Naive thymus-derived CD8-positive, alpha-beta T cell (primary cell): ENCODE results near the gene ZBED4. TPM values are rescaled to one million over a fixed set of nuclear protein-coding genes. Genes with fewer than 3 reads are reported as not detected.
A peak's percentile ranks its signal among the peaks of the same experiment; 100 is the strongest.

Experiments
- ATAC-seq, 2 donors: fragments of 150-1000 bp; cut with Tn5 transposase in 1 of 2; sonication (Bioruptor Pico), chemical (Tn5 transposase) in 1 of 2; 1 replicate in 1 of 2; 2 replicates in 1 of 2; pipeline ENCODE4 v1.10.0; 2021; ENCODE audit warnings: mild to moderate bottlenecking in 2 of 2, moderate library complexity in 2 of 2
- POLR2A ChIA-PET: fragments of 350-600 bp; sonication (Branson Sonifier 250); formaldehyde crosslinking; loops from one replicate; lab custom pipeline; 2021; ENCODE audit warnings: antibody characterized with exemption; lab: Charles Lee
- DNase-seq, 10 donors: peaks; one replicate each; pipeline versions ENCODE4 v3.0.0 to v3.0.0-alpha.2; 2020 to 2022
- H3K27ac Mint-ChIP-seq, 10 donors: one replicate each; pipeline ENCODE4 v1.8.0; 2020 to 2022; ENCODE audit warnings: mild to moderate bottlenecking in 10 of 10, mixed read lengths in 10 of 10, moderate library complexity in 4 of 10, inconsistent platforms in 1 of 10
- H3K27me3 Mint-ChIP-seq, 5 donors: one replicate each; pipeline ENCODE4 v1.8.0; 2021 to 2022; ENCODE audit warnings: mixed read lengths in 5 of 5
- H3K36me3 Mint-ChIP-seq, 3 donors: one replicate each; pipeline ENCODE4 v1.8.0; 2020 to 2022; ENCODE audit warnings: mixed read lengths in 3 of 3, mild to moderate bottlenecking in 2 of 3, inconsistent platforms in 1 of 3
- H3K4me1 Mint-ChIP-seq, 4 donors: one replicate each; pipeline ENCODE4 v1.8.0; 2021 to 2022; ENCODE audit warnings: mixed read lengths in 4 of 4
- H3K4me3 Mint-ChIP-seq, 10 donors: one replicate each; pipeline ENCODE4 v1.8.0; 2020 to 2022; ENCODE audit warnings: mild to moderate bottlenecking in 10 of 10, mixed read lengths in 10 of 10, moderate library complexity in 6 of 10, inconsistent platforms in 1 of 10
- H3K9me3 Mint-ChIP-seq, 9 donors: one replicate each; pipeline ENCODE4 v1.8.0; 2020 to 2022; ENCODE audit warnings: mixed read lengths in 9 of 9, mild to moderate bottlenecking in 3 of 9, inconsistent platforms in 1 of 9, moderate library complexity in 1 of 9
- polyA plus RNA-seq, 3 donors: library from polyadenylated mRNA; unstranded; fragments of 300-500 nt; fragmentation: Illumina TruSeq; gene quantifications; one replicate each; pipeline ENCODE4 v1.2.3, GENCODE V29; 2021
- total RNA-seq, 8 experiments: library from RNA in 2 of 8; stranded (reverse) in 2 of 8; gene quantifications; one replicate each; pipeline ENCODE4 v1.2.3 and lab custom pipeline; 2021 to 2026

The ZBED4 gene
- total and polyA plus RNA-seq, 5 experiments from 2014 or later, result 5.5 to 18.1 (median 11.4) TPM

GRCh38 chr22:49936973-49937757 is 83.5 kb downstream of the ZBED4 start:
- POLR2A ChIA-PET, result interaction anchor here (1.1 to 5.3 kb wide), 8 partner anchors 10 to 33 kb away, joined by 3 to 74 read pairs (median 9); partner anchors contain the start of gene PIM3
- ATAC-seq, result no peak
- Mint-ChIP-seq H3K4me1 (peaks cover 0 to 21% (median 18%) of the 10 kb centered on the region in 4 donors), H3K27ac (peak overlapping the region; percentile 60 to 94 (median 86)), H3K4me3 (peak overlapping the region; percentile 55 to 87 (median 72)), H3K27me3 (no peaks in the 10 kb centered on the region), H3K36me3 (no peaks in the 10 kb centered on the region), H3K9me3 (peaks cover 0 to 5% (median 0%) of the 10 kb centered on the region in 9 donors)
- no peak for DNase-seq

DNA sequence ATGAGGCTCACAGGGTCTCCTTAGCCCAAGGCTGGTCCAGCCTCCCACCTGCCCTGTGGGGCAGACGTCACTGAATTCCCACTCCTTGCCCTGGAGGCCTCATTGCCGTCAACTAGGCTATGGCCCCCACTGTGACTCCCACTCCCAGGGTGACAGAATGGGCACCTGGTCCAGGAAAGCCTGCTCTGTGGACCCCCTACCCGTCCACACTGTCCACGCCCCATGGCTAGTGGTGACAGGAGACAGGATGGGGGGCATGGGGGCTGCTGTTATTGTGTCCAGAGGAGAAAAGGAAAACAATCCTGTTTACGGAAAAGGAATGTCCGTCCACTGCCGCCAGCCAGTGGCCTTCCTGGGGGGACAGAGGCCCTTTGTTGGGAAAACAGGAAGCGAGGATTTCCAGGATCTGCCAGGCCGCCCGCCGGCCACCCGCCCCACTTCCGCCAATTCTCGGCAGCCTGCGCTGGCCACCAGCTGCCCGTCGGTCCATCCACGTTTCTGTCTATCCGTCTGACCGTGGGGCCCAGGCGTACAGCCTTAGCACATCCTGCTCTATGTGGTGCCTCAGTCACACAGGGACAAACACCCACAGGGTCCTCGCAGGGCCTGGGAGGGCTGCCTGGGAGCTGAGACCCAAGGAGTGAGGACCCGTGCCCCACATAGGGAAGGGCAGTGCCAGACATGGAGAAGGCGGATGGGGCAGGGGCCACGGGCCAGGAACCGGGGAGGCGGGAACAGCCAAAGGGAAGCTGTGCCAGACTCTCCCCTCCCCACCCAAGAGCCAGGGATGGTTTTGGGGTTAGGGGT is 84.3 kb downstream of the ZBED4 start:
- POLR2A ChIA-PET, result interaction anchor here (1.6 to 5.3 kb wide), 6 partner anchors 9 to 29 kb away, joined by 4 to 74 read pairs (median 12); partner anchors contain the start of gene PIM3
- Mint-ChIP-seq H3K36me3 (no peaks in the 10 kb centered on the region), H3K27ac (peak overlapping the region in 8 of 10 donors; percentile 18 to 80 (median 73)), H3K27me3 (no peaks in the 10 kb centered on the region), H3K4me1 (peaks cover 0 to 19% (median 15%) of the 10 kb centered on the region in 4 donors), H3K9me3 (peaks cover 0 to 5% (median 0%) of the 10 kb centered on the region in 9 donors), H3K4me3 (peak overlapping the region in 3 of 10 donors; percentile 30 to 72 (median 56))
- no peak for DNase-seq
- no peak for ATAC-seq

- Mint-ChIP-seq H3K27me3 (no peaks in the 10 kb centered on the region), H3K4me1 (peaks cover 0 to 14% (median 9%) of the 10 kb centered on the region in 4 donors), H3K27ac (peak overlapping the region in 6 of 10 donors; percentile 8 to 59 (median 24)), H3K36me3 (no peaks in the 10 kb centered on the region), H3K4me3 (no peak overlapping the region), H3K9me3 (peaks cover 0 to 5% (median 0%) of the 10 kb centered on the region in 9 donors)
- ATAC-seq (no peak), DNase-seq (no peak)
- POLR2A ChIA-PET, result interaction anchor here (5.3 kb wide), 1 partner anchor 23 kb away, joined by 74 read pairs; the partner anchor contains the start of gene PIM3
Observed at GRCh38 chr22:49938565-49939136, 85.0 kb downstream of the ZBED4 start.

Other genes starting within 250 kb of the ZBED4 start
- gene BRD1, start 26.0 kb upstream of the ZBED4 start, total RNA-seq, result 10 to 100 TPM; 80.9 to 86.8 TPM
- 1 to 10 TPM; 1.9 to 3.7 (median 2.2) TPM for gene BRD1, start 26.0 kb upstream of the ZBED4 start, polyA plus RNA-seq
- gene ALG12, start 64.6 kb downstream of the ZBED4 start, total RNA-seq, result 10 to 100 TPM; 20.3 to 23.6 TPM
- gene ALG12, start 64.6 kb downstream of the ZBED4 start, polyA plus RNA-seq, result 10 to 100 TPM; 10.8 to 17.0 (median 16.9) TPM
- gene CRELD2, start 64.8 kb downstream of the ZBED4 start, total RNA-seq, result 10 to 100 TPM; 22.1 to 28.0 TPM
- 10 to 100 TPM; 35.8 to 43.6 (median 37.0) TPM for gene CRELD2, start 64.8 kb downstream of the ZBED4 start, polyA plus RNA-seq
- gene PIM3, start 106.9 kb downstream of the ZBED4 start, total RNA-seq, result 10 to 100 TPM; 42.0 to 44.0 TPM
- gene PIM3, start 106.9 kb downstream of the ZBED4 start, polyA plus RNA-seq, result 10 to 100 TPM; 12.4 to 26.0 (median 13.6) TPM
- gene IL17REL, start 158.9 kb downstream of the ZBED4 start, total RNA-seq, result not detected
- not detected for gene IL17REL, start 158.9 kb downstream of the ZBED4 start, polyA plus RNA-seq
- not detected for gene TTLL8, start 204.5 kb downstream of the ZBED4 start, total RNA-seq
- gene TTLL8, start 204.5 kb downstream of the ZBED4 start, polyA plus RNA-seq, result not detected
- gene MLC1, start 231.6 kb downstream of the ZBED4 start, total RNA-seq, result under 1 TPM; 0.16 to 0.36 TPM
- gene MLC1, start 231.6 kb downstream of the ZBED4 start, polyA plus RNA-seq, result 1 to 10 TPM in 1 of 3 donors, under 1 TPM in 2; 0.12 to 1.8 (median 0.34) TPM
- not detected for gene MOV10L1, start 236.2 kb downstream of the ZBED4 start, total RNA-seq
- not detected for gene MOV10L1, start 236.2 kb downstream of the ZBED4 start, polyA plus RNA-seq